ENCODE measurements around the gene MUTYH. TPM values are rescaled to one million over a fixed set of nuclear protein-coding genes. Genes with fewer than 3 reads are reported as not detected.
"Not testable (repeated sequence)": the region's sequence is repeated elsewhere in the genome, so short reads cannot be mapped to it uniquely, and the experiment has no call there.

MUTYH gene
- total RNA-seq, 1 experiment from 2014 or later: 17.1 TPM

DNA sequence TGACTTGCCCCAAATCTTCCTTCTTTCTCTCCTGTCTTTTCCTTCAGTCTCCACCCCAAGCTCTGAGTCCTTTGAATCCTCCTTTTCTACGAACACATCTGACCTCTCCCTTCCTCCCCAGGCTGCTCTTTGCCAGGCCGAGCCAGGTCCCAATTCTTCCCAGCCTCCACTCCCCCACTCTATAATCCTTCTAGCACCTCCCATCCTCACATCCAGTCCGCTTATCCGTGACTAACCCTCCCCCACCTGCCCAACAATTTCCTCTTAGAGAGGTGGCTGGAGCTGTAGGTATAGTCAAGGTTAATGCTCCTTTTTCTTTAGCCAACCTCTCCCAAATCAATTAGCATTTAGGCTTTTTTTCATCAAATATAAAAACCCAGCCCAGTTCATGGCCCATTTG is 23.1 kb downstream of the MUTYH start:
- no peaks in the 10 kb centered on the region for H3K4me1 ChIP-seq
- no peak for DNase-seq
- no peaks in the 10 kb centered on the region for H3K36me3 ChIP-seq
- no peaks in the 10 kb centered on the region for H3K27me3 ChIP-seq
- no peak overlapping the region for H3K4me3 ChIP-seq
- no peaks in the 10 kb centered on the region for H3K9me3 ChIP-seq (replicated peaks)
- no peak overlapping the region for H3K27ac ChIP-seq

DNA sequence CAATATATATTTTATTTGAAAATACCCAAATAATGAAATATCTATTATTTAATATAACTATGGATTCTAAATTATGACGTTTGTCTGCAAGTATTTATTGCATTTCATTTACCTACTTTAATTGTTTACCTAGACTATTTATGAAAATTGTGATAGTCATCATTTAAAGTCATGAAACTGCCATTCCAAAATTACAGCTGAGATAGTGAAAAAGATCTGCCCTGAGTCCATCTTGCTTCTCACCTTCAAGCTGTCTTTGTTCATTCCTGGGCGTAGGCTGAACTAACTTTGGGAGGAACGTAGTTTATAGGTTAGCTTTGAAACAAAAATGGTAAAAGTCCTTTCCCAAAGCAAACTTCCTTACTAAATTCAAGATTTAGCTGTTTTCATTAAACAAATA is 26.0 kb downstream of the MUTYH start:
- H3K36me3 ChIP-seq: no peaks in the 10 kb centered on the region
- H3K4me3 ChIP-seq: no peak overlapping the region
- no peak for DNase-seq
- H3K4me1 ChIP-seq: no peaks in the 10 kb centered on the region
- H3K27me3 ChIP-seq: no peaks in the 10 kb centered on the region
- no peak overlapping the region for H3K27ac ChIP-seq
- no peaks in the 10 kb centered on the region for H3K9me3 ChIP-seq (replicated peaks)

DNA sequence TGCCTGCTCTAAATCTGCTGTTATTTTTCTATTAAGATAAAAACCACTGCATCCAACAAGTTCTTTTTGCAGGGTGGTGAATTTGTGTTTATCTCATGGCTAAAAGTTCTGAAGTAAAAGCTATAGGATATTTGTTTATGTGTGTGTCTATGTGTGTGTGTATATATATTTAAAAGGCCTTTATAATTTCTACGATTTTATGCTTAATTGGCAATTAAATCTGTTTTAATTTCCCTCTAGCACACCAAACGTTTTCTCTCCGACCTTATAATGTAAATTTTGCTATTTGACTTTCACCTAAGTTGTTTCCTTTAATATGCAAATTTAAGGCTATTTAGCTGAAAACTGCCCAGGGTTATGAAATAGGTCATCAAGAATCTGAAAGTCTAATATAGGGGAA is 33.3 kb downstream of the MUTYH start:
- peaks cover 8% of the 10 kb centered on the region for H3K4me1 ChIP-seq
- no peaks in the 10 kb centered on the region for H3K27me3 ChIP-seq
- H3K4me3 ChIP-seq: no peak overlapping the region
- no peaks in the 10 kb centered on the region for H3K9me3 ChIP-seq (replicated peaks)
- no peak overlapping the region for H3K27ac ChIP-seq
- H3K36me3 ChIP-seq: no peaks in the 10 kb centered on the region
- DNase-seq: no peak

DNA sequence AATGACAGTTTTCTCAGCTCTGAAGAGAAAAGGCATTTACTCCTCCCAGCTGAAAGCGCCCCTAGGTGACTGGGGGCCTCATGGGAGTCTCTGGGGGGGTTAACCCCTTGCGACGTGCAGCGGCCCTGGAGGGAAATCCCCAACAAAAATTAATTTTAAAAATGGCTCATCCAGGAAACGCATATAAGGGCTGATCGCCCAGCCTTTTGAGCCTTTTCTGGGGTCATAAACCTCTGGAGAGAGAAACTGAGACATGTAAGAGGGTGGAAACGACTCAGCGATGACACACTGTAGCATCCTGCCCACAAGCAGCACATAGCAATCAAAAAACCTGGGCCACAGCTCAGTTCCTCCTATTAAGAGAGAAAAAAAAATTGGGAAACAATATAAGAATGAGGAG is 33.9 kb downstream of the MUTYH start:
- DNase-seq: no peak

DNA sequence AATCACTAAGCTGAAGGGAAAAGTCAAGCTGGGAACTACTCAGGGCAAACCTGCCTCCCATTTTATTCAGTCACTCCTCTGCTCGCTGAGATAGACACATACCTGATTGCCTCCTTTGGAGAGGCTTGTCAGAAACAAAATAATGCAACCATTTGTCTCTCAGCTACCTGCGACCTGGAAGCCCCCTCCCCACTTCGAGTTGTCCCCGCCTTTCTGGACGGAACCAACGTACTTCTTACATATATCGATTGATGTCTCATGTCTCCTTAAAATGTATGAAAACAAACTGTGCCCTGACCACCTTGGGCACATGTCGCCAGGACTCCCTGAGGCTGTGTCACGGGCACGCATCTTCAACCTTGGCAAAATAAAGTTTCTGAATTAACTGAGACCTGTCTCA is 35.0 kb downstream of the MUTYH start:
- no peaks in the 10 kb centered on the region for H3K27me3 ChIP-seq
- H3K36me3 ChIP-seq: no peaks in the 10 kb centered on the region
- no peak overlapping the region for H3K27ac ChIP-seq
- peaks cover 8% of the 10 kb centered on the region for H3K4me1 ChIP-seq
- no peaks in the 10 kb centered on the region for H3K9me3 ChIP-seq (replicated peaks)
- no peak for DNase-seq
- H3K4me3 ChIP-seq: no peak overlapping the region

More for the DNA sequence above, 33.9 kb downstream of the MUTYH start:
- Histone ChIP-seq H3K4me1 (peaks cover 8% of the 10 kb centered on the region), H3K9me3 (replicated peaks) (no peaks in the 10 kb centered on the region), H3K36me3 (no peaks in the 10 kb centered on the region), H3K27ac (no peak overlapping the region), H3K27me3 (no peaks in the 10 kb centered on the region), H3K4me3 (no peak overlapping the region)

DNA sequence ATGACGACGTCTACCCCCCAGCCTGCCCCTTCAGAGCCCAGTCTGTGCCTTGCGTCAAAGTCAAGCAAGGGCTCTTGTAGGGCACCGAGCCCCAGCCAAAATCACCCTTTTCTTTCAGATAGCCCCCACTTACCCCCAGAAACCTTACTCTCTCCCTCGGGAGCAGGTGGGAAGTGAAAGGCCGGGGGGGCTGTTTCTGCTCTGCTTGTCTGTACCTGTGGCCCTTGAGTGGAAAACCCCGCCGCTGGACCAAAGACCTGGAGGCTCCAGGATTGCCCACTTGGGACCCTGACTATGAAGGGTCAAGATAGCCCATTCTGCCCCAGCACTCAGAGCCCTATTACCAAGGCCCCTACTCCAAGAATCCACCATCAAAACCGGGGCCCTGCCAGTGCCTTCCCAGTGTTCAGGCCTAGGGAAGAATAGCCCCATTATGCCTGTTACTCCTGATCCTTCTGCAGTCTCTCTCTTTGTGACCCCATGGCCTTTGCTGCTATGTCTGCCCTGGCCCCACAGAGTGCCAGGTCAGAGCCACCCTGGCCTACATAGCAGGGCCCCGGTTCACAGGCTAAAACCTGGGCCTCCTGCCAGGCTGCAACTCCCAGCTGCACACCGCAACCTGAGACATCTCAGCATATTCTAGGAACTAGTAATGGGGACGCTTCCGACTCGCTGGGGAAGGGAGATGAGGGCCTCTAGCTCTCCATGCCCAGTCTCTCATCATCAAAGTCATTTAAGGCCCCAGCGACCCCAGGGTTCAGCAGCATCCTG is 35.7 kb downstream of the MUTYH start:
- Histone ChIP-seq H3K4me3 (peak overlapping the region; percentile 88), H3K27me3 (no peaks in the 10 kb centered on the region), H3K4me1 (peaks cover 8% of the 10 kb centered on the region), H3K27ac (peak overlapping the region; percentile 77), H3K36me3 (no peaks in the 10 kb centered on the region), H3K9me3 (replicated peaks) (no peaks in the 10 kb centered on the region)
- DNase-seq: peak; percentile 47 to 70

DNA sequence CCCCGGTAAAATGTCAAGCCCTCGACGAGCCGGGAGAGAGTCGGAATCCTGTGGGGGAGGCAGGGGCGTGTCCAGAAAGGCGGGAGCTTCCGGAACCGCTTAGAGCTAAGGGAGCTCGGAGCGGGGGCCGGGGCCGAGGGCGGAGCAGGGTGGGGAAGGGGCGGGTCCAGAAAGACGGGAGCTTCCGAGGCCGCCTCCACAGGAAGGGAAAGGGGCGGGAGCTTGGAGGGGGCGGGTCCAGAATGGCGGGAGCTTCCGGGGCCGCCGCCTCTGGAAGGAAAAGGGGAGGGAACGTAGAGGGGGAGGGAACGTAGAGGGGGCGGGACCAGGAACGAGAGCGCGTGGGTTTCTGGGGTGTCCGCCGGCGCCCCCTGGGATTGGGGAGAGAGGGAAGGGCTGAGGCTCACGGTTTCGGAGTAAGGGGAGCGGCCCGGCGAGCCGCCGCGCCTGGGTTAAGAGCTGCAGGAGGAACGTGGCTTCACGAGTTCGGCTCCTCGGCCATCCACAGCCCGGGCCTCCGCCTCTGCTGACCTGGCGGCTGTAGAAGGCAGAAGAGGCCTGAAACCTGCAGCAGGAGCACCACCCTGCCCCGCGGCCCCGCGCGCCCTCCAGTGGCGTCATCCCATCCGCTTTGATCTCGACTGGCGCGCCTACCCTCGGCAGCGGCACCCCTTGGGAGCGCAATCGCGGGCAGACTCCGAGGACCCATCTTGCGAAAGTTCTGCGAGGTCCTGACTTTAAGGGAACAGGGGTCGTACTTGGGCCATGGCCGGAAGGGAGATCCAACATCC is 36.5 kb downstream of the MUTYH start:
- peaks cover 8% of the 10 kb centered on the region for H3K4me1 ChIP-seq
- H3K9me3 ChIP-seq (replicated peaks): no peaks in the 10 kb centered on the region
- DNase-seq: peak; percentile 99
- no peaks in the 10 kb centered on the region for H3K27me3 ChIP-seq
- peak overlapping the region; percentile 88 for H3K4me3 ChIP-seq
- peak overlapping the region; percentile 77 for H3K27ac ChIP-seq
- no peaks in the 10 kb centered on the region for H3K36me3 ChIP-seq

DNA sequence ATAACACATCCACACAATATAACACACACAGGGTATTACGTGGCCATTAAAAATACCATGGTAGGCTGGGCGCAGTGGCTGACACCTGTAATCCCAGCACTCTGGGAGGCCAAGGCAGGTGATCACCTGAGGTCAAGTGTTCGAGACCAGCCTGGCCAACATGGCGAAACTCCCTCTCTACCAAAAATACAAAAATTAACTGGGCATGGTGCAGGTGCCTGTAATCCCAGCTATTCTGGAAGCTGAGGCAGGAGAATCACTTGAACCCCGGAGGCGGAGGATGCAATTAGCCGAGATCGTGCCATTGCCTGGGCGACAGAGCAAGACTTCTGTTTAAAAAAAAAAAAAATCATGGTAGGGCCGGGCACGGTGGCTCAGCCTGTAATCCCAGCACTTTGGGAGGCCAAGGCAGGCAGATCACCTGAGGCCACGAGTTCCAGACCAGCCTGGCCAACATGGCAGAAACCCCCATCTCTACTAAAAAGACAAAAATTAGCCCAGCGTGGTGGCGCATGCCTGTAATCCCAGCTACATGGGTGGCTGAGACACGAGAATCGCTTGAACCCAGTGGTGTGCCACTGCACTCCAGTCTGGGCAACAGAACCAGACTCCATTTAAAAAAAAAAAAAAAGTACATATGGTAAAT is 37.6 kb downstream of the MUTYH start:
- no peaks in the 10 kb centered on the region for H3K36me3 ChIP-seq
- no peaks in the 10 kb centered on the region for H3K9me3 ChIP-seq (replicated peaks)
- H3K4me3 ChIP-seq: peak overlapping the region; percentile 88
- DNase-seq: no peak
- peaks cover 8% of the 10 kb centered on the region for H3K4me1 ChIP-seq
- no peak overlapping the region for H3K27ac ChIP-seq
- H3K27me3 ChIP-seq: no peaks in the 10 kb centered on the region

DNA sequence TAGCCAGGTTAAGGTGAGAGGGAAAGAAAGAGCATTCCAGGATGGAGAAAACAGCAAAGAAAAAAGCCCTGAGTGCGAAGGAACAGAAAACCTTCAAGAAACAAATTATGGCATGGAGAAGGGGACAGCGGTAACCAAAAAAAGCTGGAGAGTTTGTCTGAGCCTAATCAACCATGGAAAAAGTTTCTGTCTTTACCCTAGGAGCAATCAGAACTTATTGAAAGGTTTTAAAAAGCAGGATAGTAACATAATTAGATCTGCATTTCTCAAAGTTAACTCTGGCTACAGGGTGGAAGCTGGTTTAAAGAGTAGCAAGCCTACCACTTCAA is 39.6 kb downstream of the MUTYH start:
- H3K27ac ChIP-seq: no peak overlapping the region
- H3K9me3 ChIP-seq (replicated peaks): no peaks in the 10 kb centered on the region
- peaks cover 8% of the 10 kb centered on the region for H3K4me1 ChIP-seq
- DNase-seq: no peak
- H3K36me3 ChIP-seq: no peaks in the 10 kb centered on the region
- H3K4me3 ChIP-seq: no peak overlapping the region
- no peaks in the 10 kb centered on the region for H3K27me3 ChIP-seq

DNA sequence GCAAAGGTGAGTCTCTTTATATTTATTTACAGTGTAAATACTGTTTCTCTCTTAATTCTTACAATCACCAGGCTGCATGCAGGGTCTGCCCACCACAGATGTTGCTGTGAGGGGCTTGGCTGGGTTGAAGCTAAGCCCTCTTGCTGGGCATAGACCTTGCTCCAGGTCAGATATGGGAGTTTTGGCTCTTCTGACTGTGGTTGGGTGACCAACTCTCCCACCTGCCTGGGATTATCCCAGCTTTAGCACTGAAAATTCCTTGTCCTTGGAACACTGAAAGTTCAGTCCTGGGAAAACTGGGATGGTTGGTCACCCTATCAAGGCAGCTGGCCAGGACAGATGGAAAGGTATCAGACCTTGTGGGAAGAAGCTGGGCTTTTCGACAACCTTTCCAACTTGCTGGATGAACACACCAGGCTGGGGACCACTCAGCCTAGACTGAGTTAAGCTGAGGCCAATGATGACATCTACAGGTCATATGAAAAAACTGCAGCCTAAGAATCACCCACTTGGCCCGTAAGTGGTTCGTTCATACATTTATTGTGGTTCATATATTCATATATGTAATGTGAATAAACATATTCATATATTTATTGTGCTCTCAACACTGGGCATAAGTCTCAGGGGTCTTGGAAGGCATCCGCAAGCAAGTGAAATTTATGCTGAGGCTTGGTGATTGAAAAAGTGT is 40.1 kb downstream of the MUTYH start:
- Histone ChIP-seq H3K36me3 (no peaks in the 10 kb centered on the region), H3K9me3 (replicated peaks) (no peaks in the 10 kb centered on the region), H3K4me1 (peaks cover 8% of the 10 kb centered on the region), H3K27me3 (no peaks in the 10 kb centered on the region), H3K4me3 (no peak overlapping the region), H3K27ac (no peak overlapping the region)
- peak; percentile 57 to 85 for DNase-seq

DNA sequence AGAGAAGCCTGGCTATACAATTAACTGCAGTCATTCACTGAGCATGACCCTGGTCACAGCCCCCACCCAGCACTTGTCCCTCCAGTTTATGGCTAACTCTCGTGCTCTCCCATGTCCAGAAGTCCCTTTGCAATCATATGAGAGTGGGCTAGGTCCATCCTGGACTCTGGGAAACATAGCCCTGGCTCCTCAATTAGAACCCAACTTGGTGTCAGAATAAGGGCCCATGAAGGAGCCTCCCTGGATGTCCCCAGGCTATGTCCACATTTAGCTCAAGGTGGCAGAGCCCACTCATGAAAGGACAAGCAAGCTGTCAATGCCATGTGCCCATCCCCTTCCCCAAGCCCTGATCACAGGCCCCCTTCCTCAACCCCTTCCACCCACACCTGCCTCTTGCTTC is 40.9 kb downstream of the MUTYH start:
- Histone ChIP-seq H3K36me3 (no peaks in the 10 kb centered on the region), H3K27me3 (no peaks in the 10 kb centered on the region), H3K27ac (no peak overlapping the region), H3K4me3 (no peak overlapping the region), H3K9me3 (replicated peaks) (no peaks in the 10 kb centered on the region), H3K4me1 (peaks cover under 1% of the 10 kb centered on the region; the same call in 1 of the 2 replicates)
- no peak for DNase-seq

DNA sequence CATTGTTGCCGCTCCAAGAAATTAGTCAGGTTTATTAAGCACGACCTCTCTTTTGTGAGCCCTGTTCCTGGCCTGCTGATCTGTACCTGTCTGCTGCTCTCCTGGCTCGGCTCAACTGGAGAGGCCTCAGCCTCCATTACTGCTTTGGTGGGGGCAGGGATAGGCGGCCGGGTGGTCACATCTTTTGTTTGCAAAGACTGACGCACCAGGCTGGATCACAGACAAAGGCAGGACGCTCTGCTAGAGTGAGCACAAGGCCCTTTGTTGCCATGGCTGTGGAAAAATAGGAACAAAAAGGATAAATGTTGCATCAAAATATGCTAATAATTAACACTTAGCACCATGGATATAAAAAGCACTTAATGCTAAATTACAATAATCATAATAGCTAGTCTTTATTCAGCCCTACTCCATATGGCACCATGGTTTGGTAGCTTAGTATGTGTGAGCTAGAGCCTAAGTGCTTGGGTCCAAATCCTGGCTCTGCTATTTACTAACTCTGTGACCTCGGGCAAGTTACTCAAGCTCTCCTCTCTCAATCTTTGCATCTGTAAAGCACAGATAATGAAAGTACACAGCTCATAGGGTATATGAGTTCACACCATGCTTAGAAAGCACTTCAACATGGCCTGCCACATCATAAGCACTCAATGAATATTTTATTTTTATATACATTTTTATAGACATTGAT is 42.4 kb downstream of the MUTYH start:
- no peak for DNase-seq
- Histone ChIP-seq H3K4me3 (no peak overlapping the region), H3K9me3 (replicated peaks) (no peaks in the 10 kb centered on the region), H3K27ac (no peak overlapping the region), H3K36me3 (no peaks in the 10 kb centered on the region), H3K4me1 (no peaks in the 10 kb centered on the region), H3K27me3 (no peaks in the 10 kb centered on the region)

DNA sequence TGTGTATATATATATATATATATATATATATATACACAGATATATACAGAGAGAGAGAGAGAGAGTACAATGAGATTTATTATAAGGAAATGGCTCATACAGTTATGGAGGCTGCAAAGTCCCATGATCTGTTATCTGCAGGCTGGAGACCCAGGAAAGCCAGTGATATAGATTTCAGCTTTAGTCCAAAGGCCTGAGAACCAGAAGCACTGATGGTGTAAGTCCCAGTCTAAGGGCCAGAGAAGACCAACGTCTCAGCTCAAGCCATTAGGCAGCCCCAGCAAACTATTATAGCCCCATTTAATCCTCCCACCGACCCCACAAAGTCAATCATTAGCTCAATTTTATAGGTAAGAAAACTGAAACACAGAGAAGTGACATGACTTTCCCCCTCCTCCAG is 48.5 kb downstream of the MUTYH start:
- no peak overlapping the region for H3K4me3 ChIP-seq
- no peak for DNase-seq
- H3K36me3 ChIP-seq: no peaks in the 10 kb centered on the region
- H3K27ac ChIP-seq: no peak overlapping the region
- no peaks in the 10 kb centered on the region for H3K27me3 ChIP-seq
- no peaks in the 10 kb centered on the region for H3K4me1 ChIP-seq
- H3K9me3 ChIP-seq (replicated peaks): no peaks in the 10 kb centered on the region

DNA sequence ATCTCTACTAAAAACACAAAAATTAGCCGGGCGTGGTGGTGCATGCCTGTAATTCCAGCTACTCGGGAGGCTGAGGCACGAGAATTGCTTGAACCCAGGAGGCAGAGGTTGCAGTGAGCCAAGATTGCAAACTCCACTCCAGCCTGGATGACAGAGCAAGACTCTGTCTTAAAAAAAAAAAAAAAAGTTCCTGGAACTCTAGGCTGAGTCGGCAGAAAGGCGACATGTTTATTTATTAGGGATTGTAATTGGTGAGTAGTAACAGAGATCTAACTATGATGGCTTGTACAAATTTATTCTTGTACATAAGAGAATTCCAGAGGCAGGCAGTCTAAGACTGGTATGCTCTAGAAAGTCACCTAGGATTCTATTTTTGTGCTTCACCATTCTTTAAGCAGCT is 49.2 kb downstream of the MUTYH start:
- not testable (repeated sequence) for H3K27me3 ChIP-seq; DNase-seq; H3K36me3 ChIP-seq; H3K27ac ChIP-seq; H3K4me1 ChIP-seq; H3K4me3 ChIP-seq; H3K9me3 ChIP-seq (replicated peaks)
